ENCODE results near the gene RET. TPM values are rescaled to one million over a fixed set of nuclear protein-coding genes. Genes with fewer than 3 reads are reported as not detected.

RET gene
- total RNA-seq, 1 experiment from 2014 or later, result 0.02 TPM

- H3K4me1 ChIP-seq, result 0 out of 2 replicates have a peak, but pooled peaks cover 3% of the 10 kb centered on the region
- no peaks in the 10 kb centered on the region for H3K9me3 ChIP-seq (replicated peaks)
- H3K36me3 ChIP-seq, result no peaks in the 10 kb centered on the region
- no peak overlapping the region for H3K4me3 ChIP-seq
- peak in 1 of 2 experiments; percentile 35 for DNase-seq
- no peaks in the 10 kb centered on the region for H3K27me3 ChIP-seq
- H3K27ac ChIP-seq, result no peak overlapping the region
These were observed 52.3 kb downstream of the RET start for GRCh38 chr10:43128958-43129706.

DNA sequence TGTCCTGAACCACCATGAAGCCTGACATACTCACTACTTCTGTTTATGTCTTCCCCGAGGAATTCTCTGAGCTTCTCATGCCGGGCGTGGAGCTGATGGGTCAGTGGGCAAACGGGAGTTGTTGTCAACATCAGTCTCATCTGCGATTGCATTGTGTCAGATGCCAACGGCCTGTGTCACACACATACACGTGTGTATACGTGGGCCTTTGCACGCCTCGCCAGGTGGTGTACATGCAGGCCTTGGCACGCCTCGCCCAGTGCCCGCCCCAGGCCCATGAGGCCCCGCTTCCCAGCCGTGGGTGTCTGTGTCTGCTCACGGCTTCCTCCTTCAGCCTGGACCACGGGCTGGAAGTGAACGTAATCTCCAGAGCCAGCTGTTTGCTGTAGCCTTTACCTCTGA is 53.9 kb downstream of the RET start:
- no peak overlapping the region for H3K27ac ChIP-seq
- 0 out of 2 replicates have a peak, but pooled peaks cover 3% of the 10 kb centered on the region for H3K4me1 ChIP-seq
- H3K9me3 ChIP-seq (replicated peaks), result no peaks in the 10 kb centered on the region
- H3K4me3 ChIP-seq, result no peak overlapping the region
- no peaks in the 10 kb centered on the region for H3K27me3 ChIP-seq
- no peak for DNase-seq
- no peaks in the 10 kb centered on the region for H3K36me3 ChIP-seq

GRCh38 chr10:43131256-43131655 is 54.4 kb downstream of the RET start:
- Histone ChIP-seq H3K9me3 (replicated peaks) (no peaks in the 10 kb centered on the region), H3K27ac (no peak overlapping the region), H3K36me3 (no peaks in the 10 kb centered on the region), H3K27me3 (no peaks in the 10 kb centered on the region), H3K4me1 (0 out of 2 replicates have a peak, but pooled peaks cover 3% of the 10 kb centered on the region), H3K4me3 (no peak overlapping the region)
- no peak for DNase-seq

- no peak overlapping the region for H3K27ac ChIP-seq
- no peaks in the 10 kb centered on the region for H3K9me3 ChIP-seq (replicated peaks)
- H3K27me3 ChIP-seq, result no peaks in the 10 kb centered on the region
- no peak overlapping the region for H3K4me3 ChIP-seq
- no peak for DNase-seq
- 0 out of 2 replicates have a peak, but pooled peaks cover 3% of the 10 kb centered on the region for H3K4me1 ChIP-seq
- H3K36me3 ChIP-seq, result no peaks in the 10 kb centered on the region
These were observed 55.0 kb downstream of the RET start for GRCh38 chr10:43131906-43132305.

DNA sequence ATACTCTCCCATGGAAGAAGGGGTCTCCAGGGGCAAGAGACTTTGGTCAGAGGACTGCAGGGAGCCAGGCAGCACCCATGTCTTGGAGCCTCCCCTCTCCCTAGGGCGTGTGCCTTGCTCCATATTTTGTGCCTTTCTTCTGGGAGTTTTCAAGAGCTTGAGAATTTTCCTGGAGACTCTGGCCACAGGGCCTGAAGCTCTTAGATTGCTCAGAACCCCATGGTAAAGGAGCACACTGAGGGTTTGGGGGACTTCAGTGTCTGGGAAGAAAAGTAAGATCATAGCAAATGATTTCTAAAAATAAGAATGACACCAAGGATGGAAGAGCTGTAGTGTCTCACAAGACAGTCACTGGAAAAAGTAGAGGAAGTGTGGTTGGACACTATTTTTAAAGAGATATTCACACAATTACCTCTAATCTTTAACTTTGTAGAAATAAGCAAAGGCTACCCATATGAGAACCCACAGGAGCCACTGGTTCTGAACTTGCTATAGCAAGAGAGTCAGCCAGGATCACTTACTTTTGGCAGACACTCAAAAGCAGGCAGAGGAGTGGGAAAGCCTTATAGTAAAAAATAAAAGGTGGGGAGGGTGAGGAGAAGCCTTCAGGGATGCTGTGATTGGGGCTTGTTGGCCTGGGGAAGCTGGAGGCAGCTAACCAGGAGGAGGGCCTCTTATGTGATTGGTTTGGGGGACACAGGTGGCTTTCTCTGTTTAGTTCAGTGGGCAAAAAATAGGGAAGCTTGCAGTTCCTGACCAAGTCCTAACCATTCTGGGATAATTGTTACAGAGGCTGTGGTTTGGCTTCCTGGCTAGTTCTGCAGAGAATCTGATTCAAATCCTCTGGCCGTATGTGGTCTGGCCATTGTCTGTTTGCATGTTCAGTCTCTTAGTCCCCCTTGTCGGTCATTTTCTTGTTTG is 56.3 kb downstream of the RET start:
- Histone ChIP-seq H3K36me3 (no peaks in the 10 kb centered on the region), H3K4me1 (0 out of 2 replicates have a peak, but pooled peaks cover 3% of the 10 kb centered on the region), H3K4me3 (no peak overlapping the region), H3K9me3 (replicated peaks) (no peaks in the 10 kb centered on the region), H3K27me3 (no peaks in the 10 kb centered on the region), H3K27ac (no peak overlapping the region)
- DNase-seq, result no peak

DNA sequence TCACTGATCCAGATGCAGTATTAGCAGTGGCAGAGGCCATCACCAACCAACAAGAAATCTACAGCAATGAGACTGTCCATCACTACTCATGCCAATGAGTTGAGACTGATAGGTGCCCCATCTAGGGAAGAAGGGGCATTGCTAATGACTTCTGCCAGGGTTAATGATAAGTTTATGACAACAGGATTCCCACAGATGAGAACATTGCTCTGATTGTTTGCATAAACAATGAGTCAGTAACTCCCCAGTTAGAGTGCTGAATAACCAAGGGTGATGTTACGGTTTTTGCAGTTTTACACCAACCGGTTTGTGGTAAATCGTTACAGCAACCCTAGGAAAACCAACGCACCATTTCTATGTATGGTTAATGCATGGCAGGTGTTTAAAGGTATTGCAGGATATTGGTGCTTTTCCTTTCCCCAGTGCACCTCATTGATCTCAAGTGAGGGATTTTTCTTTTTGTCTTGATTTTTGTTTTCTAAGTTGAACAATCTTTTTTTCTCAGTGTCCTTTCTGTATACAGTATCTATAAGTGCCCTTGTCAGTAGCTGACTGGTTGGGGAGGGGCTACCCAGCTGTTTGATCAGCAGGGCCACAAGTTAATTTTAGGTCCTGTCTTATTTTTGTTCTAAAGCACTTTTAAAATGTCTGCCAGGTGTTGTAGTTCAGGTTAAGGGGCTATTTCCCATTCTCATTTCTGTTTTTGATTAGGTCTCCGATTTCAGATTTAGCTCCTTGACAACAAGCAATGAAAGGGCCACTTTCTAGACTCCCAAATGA is 57.4 kb downstream of the RET start:
- Histone ChIP-seq H3K36me3 (no peaks in the 10 kb centered on the region), H3K9me3 (replicated peaks) (no peaks in the 10 kb centered on the region), H3K27me3 (no peaks in the 10 kb centered on the region), H3K4me3 (no peak overlapping the region), H3K27ac (no peak overlapping the region), H3K4me1 (no peaks in the 10 kb centered on the region)
- no peak for DNase-seq

GRCh38 chr10:43135064-43135463 is 58.2 kb downstream of the RET start:
- Histone ChIP-seq H3K4me3 (no peak overlapping the region), H3K27ac (no peak overlapping the region), H3K27me3 (no peaks in the 10 kb centered on the region), H3K4me1 (no peaks in the 10 kb centered on the region), H3K36me3 (no peaks in the 10 kb centered on the region), H3K9me3 (replicated peaks) (no peaks in the 10 kb centered on the region)
- DNase-seq, result no peak

GRCh38 chr10:43135656-43136055 is 58.8 kb downstream of the RET start:
- peak in 1 of 2 experiments; percentile 1 for DNase-seq
- H3K36me3 ChIP-seq, result no peaks in the 10 kb centered on the region
- H3K27ac ChIP-seq, result no peak overlapping the region
- H3K4me1 ChIP-seq, result no peaks in the 10 kb centered on the region
- H3K27me3 ChIP-seq, result no peaks in the 10 kb centered on the region
- no peaks in the 10 kb centered on the region for H3K9me3 ChIP-seq (replicated peaks)
- no peak overlapping the region for H3K4me3 ChIP-seq

- no peaks in the 10 kb centered on the region for H3K4me1 ChIP-seq
- no peaks in the 10 kb centered on the region for H3K9me3 ChIP-seq (replicated peaks)
- H3K27me3 ChIP-seq, result no peaks in the 10 kb centered on the region
These were observed 59.6 kb downstream of the RET start for GRCh38 chr10:43136432-43136831.

DNA sequence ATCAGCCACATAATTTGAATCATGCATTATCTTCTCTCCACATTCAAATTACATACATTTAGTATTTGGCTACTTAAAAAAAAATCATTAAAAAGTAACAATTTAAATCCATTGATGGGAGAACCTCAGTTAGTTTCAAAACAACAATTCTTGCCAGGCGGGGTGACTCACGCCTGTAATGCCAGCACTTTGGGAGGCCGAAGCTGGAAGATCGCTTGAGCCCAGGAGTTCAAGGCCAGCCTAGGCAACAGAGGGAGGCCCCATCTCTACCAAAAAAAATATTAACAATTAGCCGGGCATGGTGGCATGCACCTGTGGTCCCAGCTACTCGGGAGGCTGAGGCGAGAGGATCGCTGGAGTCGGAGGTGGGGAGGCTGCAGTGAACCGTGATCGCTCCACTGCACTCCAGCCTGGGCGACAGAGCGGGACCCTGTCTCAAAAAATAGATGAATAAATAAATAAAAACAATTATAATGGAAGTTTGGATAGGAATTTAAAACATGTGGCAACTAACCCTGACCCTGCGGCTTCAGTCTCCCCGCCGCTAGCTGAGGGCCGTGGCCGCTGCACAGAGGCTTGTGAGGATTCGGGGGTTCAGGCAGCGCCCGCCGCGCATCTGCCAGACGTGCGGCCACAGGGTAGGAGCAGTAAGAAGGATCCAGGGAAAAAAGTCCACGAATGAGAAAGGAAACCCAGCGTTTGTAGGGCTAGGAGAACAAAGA is 60.3 kb downstream of the RET start:
- H3K36me3 ChIP-seq, result no peaks in the 10 kb centered on the region
- H3K27me3 ChIP-seq, result no peaks in the 10 kb centered on the region
- H3K9me3 ChIP-seq (replicated peaks), result no peaks in the 10 kb centered on the region
- peak overlapping the region; percentile 96 for H3K4me3 ChIP-seq
- peak overlapping the region; percentile 97 for H3K27ac ChIP-seq
- no peaks in the 10 kb centered on the region for H3K4me1 ChIP-seq
- DNase-seq, result no peak

More at GRCh38 chr10:43136432-43136831, 59.6 kb downstream of the RET start:
- H3K36me3 ChIP-seq, result no peaks in the 10 kb centered on the region
- H3K27ac ChIP-seq, result no peak overlapping the region
- H3K4me3 ChIP-seq, result no peak overlapping the region
- DNase-seq, result no peak

GRCh38 chr10:43137717-43138020 is 60.8 kb downstream of the RET start:
- Histone ChIP-seq H3K4me3 (peak overlapping the region; percentile 96), H3K9me3 (replicated peaks) (no peaks in the 10 kb centered on the region)
- peak; percentile 35 to 54 for DNase-seq

GRCh38 chr10:43138021-43138756 is 61.3 kb downstream of the RET start, which contains the start of gene CSGALNACT2:
Gene CSGALNACT2 (plus strand): TSS chr10:43138445. CDS start chr10:43155150, 16,705 bp downstream.
- no peaks in the 10 kb centered on the region for H3K9me3 ChIP-seq (replicated peaks)
- peak within 1 kb of the TSS; percentile 96 for H3K4me3 ChIP-seq
- DNase-seq, result peak; percentile 68 to 73
- no peaks in the 10 kb centered on the region for H3K4me1 ChIP-seq
- H3K27me3 ChIP-seq, result no peaks in the 10 kb centered on the region
- H3K36me3 ChIP-seq, result no peaks in the 10 kb centered on the region
- peak within 1 kb of the TSS; percentile 97 for H3K27ac ChIP-seq

More at GRCh38 chr10:43137717-43138020, 60.8 kb downstream of the RET start:
- Histone ChIP-seq H3K27ac (peak overlapping the region; percentile 97), H3K4me1 (no peaks in the 10 kb centered on the region), H3K27me3 (no peaks in the 10 kb centered on the region), H3K36me3 (no peaks in the 10 kb centered on the region)

DNA sequence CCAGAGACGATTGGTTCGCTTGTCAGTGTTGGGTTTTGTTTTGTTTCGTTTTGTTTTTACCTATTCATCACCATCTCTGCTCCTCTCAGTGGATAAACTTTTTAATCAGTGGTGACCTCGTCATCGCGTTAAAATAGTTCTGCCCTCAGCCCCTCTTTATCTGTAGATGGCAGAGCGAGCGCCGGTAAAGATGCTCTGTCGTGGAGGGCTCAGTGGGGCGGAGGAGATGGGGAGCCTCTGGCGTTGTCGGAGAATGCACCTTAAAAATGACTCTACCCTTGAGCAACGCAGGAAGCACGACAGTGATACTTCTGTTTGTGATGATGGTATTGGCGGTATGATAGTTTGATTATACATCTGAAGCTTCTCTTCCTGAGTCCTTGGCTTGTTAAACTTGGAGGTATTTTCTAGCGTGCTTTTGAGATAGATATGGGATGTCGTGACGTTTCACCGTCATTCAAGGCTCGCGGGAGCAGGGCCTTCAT is 61.9 kb downstream of the RET start:
- peak; percentile 17 to 35 for DNase-seq
- H3K4me3 ChIP-seq, result peak overlapping the region; percentile 96
- no peaks in the 10 kb centered on the region for H3K9me3 ChIP-seq (replicated peaks)
- no peaks in the 10 kb centered on the region for H3K36me3 ChIP-seq
- no peaks in the 10 kb centered on the region for H3K4me1 ChIP-seq
- H3K27ac ChIP-seq, result peak overlapping the region; percentile 28
- no peaks in the 10 kb centered on the region for H3K27me3 ChIP-seq

All from SJCRH30 (cell line).